WTC11 (cell line): ENCODE results near the gene RNF10. TPM values are rescaled to one million over a fixed set of nuclear protein-coding genes. Genes with fewer than 3 reads are reported as not detected.

Experiments used
- ATAC-seq: fragments of 200-7000 bp; cut with Tn5 transposase; 2 replicates; pipeline ENCODE4 v1.10.0; 2021; ENCODE audit warnings: mild to moderate bottlenecking, moderate library complexity
- CTCF ChIA-PET: fragments of 300-600 bp; sonication (Branson Sonifier 250); formaldehyde crosslinking; loops from one replicate; lab custom pipeline; 2021; ENCODE audit warnings: antibody characterized with exemption; lab: Charles Lee
- POLR2A ChIA-PET: fragments of 350-600 bp; sonication (Branson Sonifier 250); formaldehyde crosslinking; loops from one replicate; lab custom pipeline; 2021; ENCODE audit warnings: antibody characterized with exemption; lab: Charles Lee
- DNase-seq: peaks from one replicate; pipeline ENCODE4 v3.0.0; 2021; ENCODE audit warnings: low spot score
- H3K27ac Mint-ChIP-seq: 2 replicates; pipeline ENCODE4 v1.8.0; 2021; ENCODE audit warnings: mixed read lengths
- H3K27me3 Mint-ChIP-seq: 2 replicates; pipeline ENCODE4 v1.8.0; 2021; ENCODE audit warnings: low read depth, mild to moderate bottlenecking, moderate library complexity, mixed read lengths
- H3K36me3 Mint-ChIP-seq: 2 replicates; pipeline ENCODE4 v1.8.0; 2021; ENCODE audit warnings: mixed read lengths
- H3K4me1 Mint-ChIP-seq: 2 replicates; pipeline ENCODE4 v1.8.0; 2022; ENCODE audit warnings: mixed read lengths
- H3K4me3 Mint-ChIP-seq: 2 replicates; pipeline ENCODE4 v1.8.0; 2021; ENCODE audit warnings: mild to moderate bottlenecking, moderate library complexity, mixed read lengths
- H3K9me3 Mint-ChIP-seq: 2 replicates; pipeline ENCODE4 v1.8.0; 2021; ENCODE audit warnings: mixed read lengths
- ATF1 ChIP-seq: sonication (generic); formaldehyde crosslinking; IDR thresholded peaks from 2 replicates; pipeline ENCODE4 v1.8.1; 2023; ENCODE audit warnings: mild to moderate bottlenecking, moderate library complexity, missing genetic modification reagents
- EMX1 ChIP-seq: fragments of 250-450 bp; sonication (Bioruptor Pico); IDR thresholded peaks from 2 replicates; pipeline ENCODE4 v1.8.0; 2021; ENCODE audit warnings: mild to moderate bottlenecking
- HMGA2 ChIP-seq: fragments of 250-450 bp; sonication (Bioruptor Pico); IDR thresholded peaks from 2 replicates; pipeline ENCODE4 v1.4.0; 2021; ENCODE audit warnings: mild to moderate bottlenecking, moderate library complexity
- PRRX2 ChIP-seq: fragments of 250-450 bp; sonication (Bioruptor Pico); IDR thresholded peaks from 2 replicates; pipeline ENCODE4 v1.8.0; 2021; ENCODE audit warnings: mild to moderate bottlenecking
- SMAD3 ChIP-seq: sonication (generic); formaldehyde crosslinking; IDR thresholded peaks from 2 replicates; pipeline ENCODE4 v1.8.0; 2022; ENCODE audit warnings: missing genetic modification reagents, mild to moderate bottlenecking, borderline replicate concordance
- ZBTB21 ChIP-seq: sonication (generic); formaldehyde crosslinking; IDR thresholded peaks from 2 replicates; pipeline ENCODE4 v1.8.1; 2023; ENCODE audit warnings: mild to moderate bottlenecking, missing genetic modification reagents, borderline replicate concordance
- ZNF263 ChIP-seq: sonication (generic); formaldehyde crosslinking; IDR thresholded peaks from 2 replicates; pipeline ENCODE4 v1.8.1; 2022; ENCODE audit warnings: low read depth, mild to moderate bottlenecking, moderate library complexity, missing genetic modification reagents
- ZNF416 ChIP-seq: fragments of 250-450 bp; sonication (Bioruptor Pico); IDR thresholded peaks from 2 replicates; pipeline ENCODE4 v1.9.0; 2021; ENCODE audit warnings: mild to moderate bottlenecking, inconsistent platforms
- total RNA-seq: library from RNA; stranded (reverse); gene quantifications from 3 replicates; pipeline ENCODE4 v1.2.3, GENCODE V29; 2021
- TF ChIP-seq, protein P1 (sequence below): sonication (generic); formaldehyde crosslinking; IDR thresholded peaks from 2 replicates; pipeline ENCODE4 v1.8.1; 2023; ENCODE audit warnings: mild to moderate bottlenecking, missing genetic modification reagents
- TF ChIP-seq, protein P2 (sequence below): sonication (generic); formaldehyde crosslinking; conservative IDR thresholded peaks from 2 replicates; pipeline ENCODE4 v1.8.1; 2022; ENCODE audit warnings: mild to moderate bottlenecking, missing genetic modification reagents
- TF ChIP-seq, protein P3 (sequence below): sonication (generic); formaldehyde crosslinking; IDR thresholded peaks from 2 replicates; pipeline ENCODE4 v1.8.0; 2022; ENCODE audit warnings: mild to moderate bottlenecking, missing genetic modification reagents
- TF ChIP-seq, protein P4 (sequence below): fragments of 250-450 bp; sonication (Bioruptor Pico); IDR thresholded peaks from 2 replicates; pipeline ENCODE4 v1.8.0; 2021; ENCODE audit warnings: mild to moderate bottlenecking
- TF ChIP-seq, protein P5 (sequence below): sonication (generic); formaldehyde crosslinking; IDR thresholded peaks from 2 replicates; pipeline ENCODE4 v1.8.1; 2023; ENCODE audit warnings: mild to moderate bottlenecking, missing genetic modification reagents, borderline replicate concordance
- TF ChIP-seq, protein P6 (sequence below): sonication (generic); formaldehyde crosslinking; IDR thresholded peaks from 2 replicates; pipeline ENCODE4 v1.8.1; 2022; ENCODE audit warnings: missing genetic modification reagents, borderline replicate concordance
- TF ChIP-seq, protein P7 (sequence below): sonication (generic); formaldehyde crosslinking; conservative IDR thresholded peaks from 2 replicates; pipeline ENCODE4 v1.8.1; 2023; ENCODE audit warnings: mild to moderate bottlenecking, low read depth, missing genetic modification reagents, moderate library complexity

The RNF10 gene
- total RNA-seq, 1 experiment from 2014 or later = 160 TPM

DNA sequence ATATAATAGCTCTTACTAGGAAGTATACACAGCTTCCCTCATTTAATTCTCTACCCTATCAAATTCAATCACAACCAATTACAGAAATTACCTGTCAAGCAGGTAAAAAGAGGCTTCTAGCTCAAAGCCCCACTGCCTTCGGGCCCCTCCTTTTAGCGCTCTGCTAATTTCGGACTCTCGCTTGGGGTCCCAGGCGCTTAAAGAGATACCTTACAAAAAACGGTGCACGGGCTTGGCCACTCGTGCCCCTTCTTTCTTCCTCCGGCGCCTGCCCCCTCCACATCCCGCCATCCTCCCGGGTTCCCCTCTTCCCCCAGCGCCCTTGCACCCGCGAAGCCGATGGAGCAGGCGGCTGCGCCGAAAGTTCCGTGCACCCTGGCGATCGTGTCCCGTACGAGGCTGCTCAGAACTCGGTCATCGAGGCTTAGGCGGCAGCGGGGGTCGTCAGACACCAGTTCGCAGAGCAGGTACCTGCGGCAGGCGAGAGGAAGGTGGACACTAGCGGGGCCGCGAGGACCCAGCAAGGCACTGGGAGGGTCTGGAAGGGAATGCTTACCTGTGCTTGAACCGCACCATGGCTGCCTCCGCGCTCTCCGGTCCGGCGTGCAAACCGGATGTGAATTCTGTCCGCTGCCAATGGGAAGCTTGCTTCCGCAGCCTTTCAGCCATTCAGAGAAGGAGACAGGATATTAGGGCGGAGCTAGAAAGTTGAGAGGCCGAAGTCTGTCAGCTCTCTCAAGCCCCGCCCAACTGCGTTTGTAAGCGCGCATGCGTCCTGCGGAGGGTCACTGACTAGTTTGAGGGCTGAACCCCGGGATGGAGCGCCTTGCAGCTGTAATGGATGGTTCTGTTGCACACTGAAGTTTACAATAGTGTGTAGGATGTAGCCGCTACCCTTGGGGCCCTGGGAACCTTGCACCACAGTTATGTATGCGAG is 46.9 kb downstream of the RNF10 start, which contains the start of gene POP5 (continued):
- TF ChIP-seq, protein P1, sequence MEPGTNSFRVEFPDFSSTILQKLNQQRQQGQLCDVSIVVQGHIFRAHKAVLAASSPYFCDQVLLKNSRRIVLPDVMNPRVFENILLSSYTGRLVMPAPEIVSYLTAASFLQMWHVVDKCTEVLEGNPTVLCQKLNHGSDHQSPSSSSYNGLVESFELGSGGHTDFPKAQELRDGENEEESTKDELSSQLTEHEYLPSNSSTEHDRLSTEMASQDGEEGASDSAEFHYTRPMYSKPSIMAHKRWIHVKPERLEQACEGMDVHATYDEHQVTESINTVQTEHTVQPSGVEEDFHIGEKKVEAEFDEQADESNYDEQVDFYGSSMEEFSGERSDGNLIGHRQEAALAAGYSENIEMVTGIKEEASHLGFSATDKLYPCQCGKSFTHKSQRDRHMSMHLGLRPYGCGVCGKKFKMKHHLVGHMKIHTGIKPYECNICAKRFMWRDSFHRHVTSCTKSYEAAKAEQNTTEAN = 0 out of 2 replicates have a peak, but pooled peaks have one; percentile 16
- TF ChIP-seq SMAD3 (CRISPR knock-in tag) (0 out of 2 replicates have a peak, but pooled peaks have one; percentile 16), PRRX2 (CRISPR knock-in tag) (no peak), EMX1 (CRISPR knock-in tag) (no peak), ATF1 (CRISPR knock-in tag) (no peak), ZNF416 (0 out of 2 replicates have a peak, but pooled peaks have one; percentile 62), HMGA2 (CRISPR knock-in tag) (no peak), ZBTB21 (CRISPR knock-in tag) (no peak)
- TF ChIP-seq, protein P2, sequence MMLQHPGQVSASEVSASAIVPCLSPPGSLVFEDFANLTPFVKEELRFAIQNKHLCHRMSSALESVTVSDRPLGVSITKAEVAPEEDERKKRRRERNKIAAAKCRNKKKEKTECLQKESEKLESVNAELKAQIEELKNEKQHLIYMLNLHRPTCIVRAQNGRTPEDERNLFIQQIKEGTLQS = no peak
- TF ChIP-seq, protein P3, sequence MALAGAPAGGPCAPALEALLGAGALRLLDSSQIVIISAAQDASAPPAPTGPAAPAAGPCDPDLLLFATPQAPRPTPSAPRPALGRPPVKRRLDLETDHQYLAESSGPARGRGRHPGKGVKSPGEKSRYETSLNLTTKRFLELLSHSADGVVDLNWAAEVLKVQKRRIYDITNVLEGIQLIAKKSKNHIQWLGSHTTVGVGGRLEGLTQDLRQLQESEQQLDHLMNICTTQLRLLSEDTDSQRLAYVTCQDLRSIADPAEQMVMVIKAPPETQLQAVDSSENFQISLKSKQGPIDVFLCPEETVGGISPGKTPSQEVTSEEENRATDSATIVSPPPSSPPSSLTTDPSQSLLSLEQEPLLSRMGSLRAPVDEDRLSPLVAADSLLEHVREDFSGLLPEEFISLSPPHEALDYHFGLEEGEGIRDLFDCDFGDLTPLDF (CRISPR knock-in tag) = peak; percentile 68; the same call in 1 of the 2 replicates
- TF ChIP-seq, protein P4, sequence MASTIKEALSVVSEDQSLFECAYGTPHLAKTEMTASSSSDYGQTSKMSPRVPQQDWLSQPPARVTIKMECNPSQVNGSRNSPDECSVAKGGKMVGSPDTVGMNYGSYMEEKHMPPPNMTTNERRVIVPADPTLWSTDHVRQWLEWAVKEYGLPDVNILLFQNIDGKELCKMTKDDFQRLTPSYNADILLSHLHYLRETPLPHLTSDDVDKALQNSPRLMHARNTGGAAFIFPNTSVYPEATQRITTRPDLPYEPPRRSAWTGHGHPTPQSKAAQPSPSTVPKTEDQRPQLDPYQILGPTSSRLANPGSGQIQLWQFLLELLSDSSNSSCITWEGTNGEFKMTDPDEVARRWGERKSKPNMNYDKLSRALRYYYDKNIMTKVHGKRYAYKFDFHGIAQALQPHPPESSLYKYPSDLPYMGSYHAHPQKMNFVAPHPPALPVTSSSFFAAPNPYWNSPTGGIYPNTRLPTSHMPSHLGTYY = no peak
- TF ChIP-seq, protein P5, sequence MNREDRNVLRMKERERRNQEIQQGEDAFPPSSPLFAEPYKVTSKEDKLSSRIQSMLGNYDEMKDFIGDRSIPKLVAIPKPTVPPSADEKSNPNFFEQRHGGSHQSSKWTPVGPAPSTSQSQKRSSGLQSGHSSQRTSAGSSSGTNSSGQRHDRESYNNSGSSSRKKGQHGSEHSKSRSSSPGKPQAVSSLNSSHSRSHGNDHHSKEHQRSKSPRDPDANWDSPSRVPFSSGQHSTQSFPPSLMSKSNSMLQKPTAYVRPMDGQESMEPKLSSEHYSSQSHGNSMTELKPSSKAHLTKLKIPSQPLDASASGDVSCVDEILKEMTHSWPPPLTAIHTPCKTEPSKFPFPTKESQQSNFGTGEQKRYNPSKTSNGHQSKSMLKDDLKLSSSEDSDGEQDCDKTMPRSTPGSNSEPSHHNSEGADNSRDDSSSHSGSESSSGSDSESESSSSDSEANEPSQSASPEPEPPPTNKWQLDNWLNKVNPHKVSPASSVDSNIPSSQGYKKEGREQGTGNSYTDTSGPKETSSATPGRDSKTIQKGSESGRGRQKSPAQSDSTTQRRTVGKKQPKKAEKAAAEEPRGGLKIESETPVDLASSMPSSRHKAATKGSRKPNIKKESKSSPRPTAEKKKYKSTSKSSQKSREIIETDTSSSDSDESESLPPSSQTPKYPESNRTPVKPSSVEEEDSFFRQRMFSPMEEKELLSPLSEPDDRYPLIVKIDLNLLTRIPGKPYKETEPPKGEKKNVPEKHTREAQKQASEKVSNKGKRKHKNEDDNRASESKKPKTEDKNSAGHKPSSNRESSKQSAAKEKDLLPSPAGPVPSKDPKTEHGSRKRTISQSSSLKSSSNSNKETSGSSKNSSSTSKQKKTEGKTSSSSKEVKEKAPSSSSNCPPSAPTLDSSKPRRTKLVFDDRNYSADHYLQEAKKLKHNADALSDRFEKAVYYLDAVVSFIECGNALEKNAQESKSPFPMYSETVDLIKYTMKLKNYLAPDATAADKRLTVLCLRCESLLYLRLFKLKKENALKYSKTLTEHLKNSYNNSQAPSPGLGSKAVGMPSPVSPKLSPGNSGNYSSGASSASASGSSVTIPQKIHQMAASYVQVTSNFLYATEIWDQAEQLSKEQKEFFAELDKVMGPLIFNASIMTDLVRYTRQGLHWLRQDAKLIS (CRISPR knock-in tag) = peak; percentile 81; the same call in 1 of the 2 replicates
- TF ChIP-seq, protein P6, sequence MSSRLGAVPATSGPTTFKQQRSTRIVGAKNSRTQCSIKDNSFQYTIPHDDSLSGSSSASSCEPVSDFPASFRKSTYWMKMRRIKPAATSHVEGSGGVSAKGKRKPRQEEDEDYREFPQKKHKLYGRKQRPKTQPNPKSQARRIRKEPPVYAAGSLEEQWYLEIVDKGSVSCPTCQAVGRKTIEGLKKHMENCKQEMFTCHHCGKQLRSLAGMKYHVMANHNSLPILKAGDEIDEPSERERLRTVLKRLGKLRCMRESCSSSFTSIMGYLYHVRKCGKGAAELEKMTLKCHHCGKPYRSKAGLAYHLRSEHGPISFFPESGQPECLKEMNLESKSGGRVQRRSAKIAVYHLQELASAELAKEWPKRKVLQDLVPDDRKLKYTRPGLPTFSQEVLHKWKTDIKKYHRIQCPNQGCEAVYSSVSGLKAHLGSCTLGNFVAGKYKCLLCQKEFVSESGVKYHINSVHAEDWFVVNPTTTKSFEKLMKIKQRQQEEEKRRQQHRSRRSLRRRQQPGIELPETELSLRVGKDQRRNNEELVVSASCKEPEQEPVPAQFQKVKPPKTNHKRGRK (CRISPR knock-in tag) = no peak
- TF ChIP-seq, all 79 proteins: peak for 22

DNA sequence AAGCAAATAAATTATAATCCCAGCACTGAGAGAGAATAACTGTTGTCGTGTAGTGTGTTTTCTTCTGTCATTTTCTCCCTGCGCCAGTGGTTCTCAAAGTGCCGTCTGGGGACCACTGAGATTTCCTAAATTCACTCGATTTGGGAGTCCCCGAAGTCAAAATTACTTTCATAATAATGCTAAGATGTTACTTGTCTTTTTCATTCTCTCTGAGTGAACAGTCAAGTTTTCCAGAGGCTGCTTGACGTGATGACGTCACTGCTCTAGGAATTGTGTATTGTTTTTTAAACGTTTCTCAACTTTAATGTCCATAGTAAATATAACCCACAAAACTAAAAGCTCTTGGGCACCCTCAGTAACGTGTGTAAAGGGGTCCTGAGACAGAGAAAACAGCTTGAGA is 47.8 kb downstream of the RNF10 start:
- Mint-ChIP-seq H3K4me1 (peaks cover 24% of the 10 kb centered on the region), H3K4me3 (peak overlapping the region; percentile 100), H3K36me3 (peaks cover 28% of the 10 kb centered on the region), H3K27ac (no peak overlapping the region), H3K27me3 (peaks cover 13% of the 10 kb centered on the region), H3K9me3 (no peaks in the 10 kb centered on the region)
- ATAC-seq = no peak
- POLR2A ChIA-PET = interaction anchor here (0.5 to 1.5 kb wide), 7 partner anchors 30 to 381 kb away, joined by 3 to 5 read pairs (median 3); partner anchors contain the start of genes CABP1, RPLP0 and SRSF9
- no peak for DNase-seq
- CTCF ChIA-PET = interaction anchor here (1.0 to 6.0 kb wide), 16 partner anchors 9 to 423 kb away, joined by 3 to 115 read pairs (median 6); partner anchors contain the start of genes ACADS, CABP1, MLEC and SIRT4
- TF ChIP-seq, protein P7, sequence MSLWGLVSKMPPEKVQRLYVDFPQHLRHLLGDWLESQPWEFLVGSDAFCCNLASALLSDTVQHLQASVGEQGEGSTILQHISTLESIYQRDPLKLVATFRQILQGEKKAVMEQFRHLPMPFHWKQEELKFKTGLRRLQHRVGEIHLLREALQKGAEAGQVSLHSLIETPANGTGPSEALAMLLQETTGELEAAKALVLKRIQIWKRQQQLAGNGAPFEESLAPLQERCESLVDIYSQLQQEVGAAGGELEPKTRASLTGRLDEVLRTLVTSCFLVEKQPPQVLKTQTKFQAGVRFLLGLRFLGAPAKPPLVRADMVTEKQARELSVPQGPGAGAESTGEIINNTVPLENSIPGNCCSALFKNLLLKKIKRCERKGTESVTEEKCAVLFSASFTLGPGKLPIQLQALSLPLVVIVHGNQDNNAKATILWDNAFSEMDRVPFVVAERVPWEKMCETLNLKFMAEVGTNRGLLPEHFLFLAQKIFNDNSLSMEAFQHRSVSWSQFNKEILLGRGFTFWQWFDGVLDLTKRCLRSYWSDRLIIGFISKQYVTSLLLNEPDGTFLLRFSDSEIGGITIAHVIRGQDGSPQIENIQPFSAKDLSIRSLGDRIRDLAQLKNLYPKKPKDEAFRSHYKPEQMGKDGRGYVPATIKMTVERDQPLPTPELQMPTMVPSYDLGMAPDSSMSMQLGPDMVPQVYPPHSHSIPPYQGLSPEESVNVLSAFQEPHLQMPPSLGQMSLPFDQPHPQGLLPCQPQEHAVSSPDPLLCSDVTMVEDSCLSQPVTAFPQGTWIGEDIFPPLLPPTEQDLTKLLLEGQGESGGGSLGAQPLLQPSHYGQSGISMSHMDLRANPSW (CRISPR knock-in tag) = no peak
- TF ChIP-seq, protein P1 = no peak
- TF ChIP-seq, protein P2 = no peak
- no peak for TF ChIP-seq ZNF263 (CRISPR knock-in tag)
